IMR-90 (cell line): ENCODE data around the gene FBXW4. TPM values are rescaled to one million over a fixed set of nuclear protein-coding genes. Genes with fewer than 3 reads are reported as not detected.

Experiments
- ATAC-seq: fragments of 200-7000 bp; cut with Tn5 transposase; 2 replicates; pipeline ENCODE4 v1.9.1; 2020; ENCODE audit warnings: low read depth, mild to moderate bottlenecking, moderate library complexity
- BruUV-seq: library from RNA; stranded (reverse); fragments of 400-500 nt; replicated peaks from 2 replicates; lab custom pipeline; 2021; lab: Mats Ljungman, UMichigan
- CTCF ChIA-PET: fragments of 300-600 bp; formaldehyde crosslinking; extraction: SDS; loops from one replicate; lab custom pipeline; 2021; ENCODE audit warnings: antibody characterized with exemption; lab: Yijun Ruan, JAX
- POLR2A ChIA-PET: fragments of 300-600 bp; sonication (Branson Sonifier 250); formaldehyde crosslinking; loops from one replicate; lab custom pipeline; 2022; ENCODE audit warnings: antibody characterized with exemption; ENCODE audit not compliant: unreplicated experiment; lab: Charles Lee
- DNase-seq: peaks from one replicate; pipeline ENCODE4 v3.0.0; 2013
- H2AFZ ChIP-seq: replicated peaks from 2 replicates; pipeline ENCODE3; 2013; ENCODE audit warnings: low read length, mild to moderate bottlenecking; ENCODE audit not compliant: poor library complexity
- H2AK5ac ChIP-seq: 2 replicates; pipeline ENCODE4 v1.6.1; 2013; ENCODE audit warnings: low read depth, low read length, inconsistent platforms
- H2AK9ac ChIP-seq: replicated peaks from 2 replicates; pipeline ENCODE3; 2013; ENCODE audit warnings: mild to moderate bottlenecking, low read depth, low read length, moderate library complexity; ENCODE audit not compliant: poor library complexity
- H2BK120ac ChIP-seq: 2 replicates; pipeline ENCODE4 v1.6.1; 2013; ENCODE audit warnings: low read depth, low read length, inconsistent platforms
- H2BK15ac ChIP-seq: 3 replicates; pipeline ENCODE4 v1.6.1; 2013; ENCODE audit warnings: low read depth, low read length, inconsistent platforms
- H2BK20ac ChIP-seq: 2 replicates; pipeline ENCODE4 v1.6.1; 2013; ENCODE audit warnings: low read depth, mild to moderate bottlenecking, inconsistent platforms, low read length, moderate library complexity
- H2BK5ac ChIP-seq: 2 replicates; pipeline ENCODE4 v1.6.1; 2013; ENCODE audit warnings: mild to moderate bottlenecking, low read depth, low read length, inconsistent platforms; ENCODE audit not compliant: poor library complexity, severe bottlenecking
- H3K14ac ChIP-seq: replicated peaks from 2 replicates; pipeline ENCODE4 v1.6.1; 2013; ENCODE audit warnings: low read depth, low read length, inconsistent platforms
- H3K18ac ChIP-seq: 2 replicates; pipeline ENCODE4 v1.6.1; 2013; ENCODE audit warnings: low read depth, low read length, control low read depth
- H3K23ac ChIP-seq: 2 replicates; pipeline ENCODE4 v1.6.1; 2013; ENCODE audit warnings: low read depth, low read length, inconsistent platforms
- H3K27ac ChIP-seq: 2 replicates; pipeline ENCODE4 v1.5.1; 2013; ENCODE audit warnings: mild to moderate bottlenecking, control low read depth, low read length; ENCODE audit not compliant: insufficient read depth
- H3K27me3 ChIP-seq: 2 replicates; pipeline ENCODE4 v1.6.1; 2013; ENCODE audit warnings: low read length; ENCODE audit not compliant: control insufficient read depth, insufficient read depth
- H3K36me3 ChIP-seq: 2 replicates; pipeline ENCODE4 v1.6.1; 2013; ENCODE audit warnings: low read length, mixed read lengths; ENCODE audit not compliant: control insufficient read depth, insufficient read depth
- H3K4ac ChIP-seq: 2 replicates; pipeline ENCODE4 v1.6.1; 2013; ENCODE audit warnings: low read depth, low read length, inconsistent platforms
- H3K4me1 ChIP-seq: 2 replicates; pipeline ENCODE4 v1.6.1; 2013; ENCODE audit warnings: low read length, mixed read lengths; ENCODE audit not compliant: control insufficient read depth, insufficient read depth
- H3K4me2 ChIP-seq: 2 replicates; pipeline ENCODE4 v1.6.1; 2013; ENCODE audit warnings: low read depth, mild to moderate bottlenecking, control low read depth, low read length, moderate library complexity
- H3K4me3 ChIP-seq: 2 replicates; pipeline ENCODE4 v1.5.1; 2013; ENCODE audit warnings: low read depth, mild to moderate bottlenecking, control low read depth, low read length, moderate library complexity; ENCODE audit not compliant: insufficient read depth
- H3K56ac ChIP-seq: 2 replicates; pipeline ENCODE4 v1.6.1; 2013; ENCODE audit warnings: low read length, inconsistent platforms; ENCODE audit not compliant: insufficient read depth; ENCODE audit errors: extremely low read depth
- H3K79me1 ChIP-seq, 2 experiments: 2 replicates each; pipeline ENCODE4 v1.6.1; 2013; ENCODE audit warnings: low read length in 2 of 2, inconsistent platforms in 1 of 2, low read depth in 1 of 2
- H3K9ac ChIP-seq: 2 replicates; pipeline ENCODE4 v1.6.1; 2013; ENCODE audit warnings: low read depth, low read length, control low read depth
- H3K9me1 ChIP-seq: 2 replicates; pipeline ENCODE4 v1.6.1; 2013; ENCODE audit warnings: low read length, inconsistent platforms; ENCODE audit not compliant: insufficient read depth
- H3K9me3 ChIP-seq: 2 replicates; pipeline ENCODE4 v1.6.1; 2013; ENCODE audit warnings: low read length; ENCODE audit not compliant: control insufficient read depth, insufficient read depth
- H4K20me1 ChIP-seq: 2 replicates; pipeline ENCODE4 v1.6.1; 2013; ENCODE audit warnings: low read length, inconsistent platforms; ENCODE audit not compliant: insufficient read depth
- H4K5ac ChIP-seq: 2 replicates; pipeline ENCODE4 v1.6.1; 2013; ENCODE audit warnings: mild to moderate bottlenecking, low read depth, low read length, control low read depth
- H4K8ac ChIP-seq, 2 experiments: 2 replicates each; pipeline ENCODE4 v1.6.1; 2013; ENCODE audit warnings: low read depth in 2 of 2, low read length in 2 of 2, control low read depth in 1 of 2, inconsistent platforms in 1 of 2
- H4K91ac ChIP-seq: 2 replicates; pipeline ENCODE4 v1.6.1; 2013; ENCODE audit warnings: low read depth, low read length, inconsistent platforms; ENCODE audit not compliant: insufficient read depth
- BHLHE40 ChIP-seq: fragments of 150-350 bp; IDR thresholded peaks from 2 replicates; pipeline ENCODE4 v1.6.1; 2016; ENCODE audit warnings: mild to moderate bottlenecking, low read depth, low read length
- CEBPB ChIP-seq: IDR thresholded peaks from 2 replicates; pipeline ENCODE4 v1.6.1; 2012; ENCODE audit warnings: low read depth, low read length, improper control_type of control experiment
- CTCF ChIP-seq: conservative IDR thresholded peaks from 2 replicates; pipeline ENCODE4 v1.5.1; 2012; ENCODE audit warnings: mild to moderate bottlenecking, low read depth, low read length, improper control_type of control experiment
- ELK1 ChIP-seq: fragments of 150-350 bp; IDR thresholded peaks from 2 replicates; pipeline ENCODE4 v1.6.1; 2016; ENCODE audit warnings: low read depth, mild to moderate bottlenecking, low read length, moderate library complexity, borderline replicate concordance
- FOS ChIP-seq: fragments of 150-350 bp; IDR thresholded peaks from 2 replicates; pipeline ENCODE4 v1.6.1; 2016; ENCODE audit warnings: low read depth, low read length
- MAFK ChIP-seq: IDR thresholded peaks from 2 replicates; pipeline ENCODE4 v1.6.1; 2012; ENCODE audit warnings: low read depth, low read length, improper control_type of control experiment
- MAZ ChIP-seq: IDR thresholded peaks from 2 replicates; pipeline ENCODE4 v1.6.1; 2012; ENCODE audit warnings: low read depth, mild to moderate bottlenecking, low read length, improper control_type of control experiment, moderate library complexity, borderline replicate concordance
- MXI1 ChIP-seq: IDR thresholded peaks from 2 replicates; pipeline ENCODE4 v1.6.1; 2012; ENCODE audit warnings: low read depth, mild to moderate bottlenecking, low read length, moderate library complexity, borderline replicate concordance
- NFE2L2 ChIP-seq: fragments of 150-350 bp; IDR thresholded peaks from 2 replicates; pipeline ENCODE4 v1.6.1; 2016; ENCODE audit warnings: low read depth, mild to moderate bottlenecking, low read length
- POLR2A ChIP-seq: IDR thresholded peaks from 2 replicates; pipeline ENCODE4 v1.6.1; 2012; ENCODE audit warnings: mild to moderate bottlenecking, low read depth, low read length
- RCOR1 ChIP-seq: IDR thresholded peaks from 2 replicates; pipeline ENCODE4 v1.6.1; 2012; ENCODE audit warnings: mild to moderate bottlenecking, low read length, improper control_type of control experiment; ENCODE audit not compliant: insufficient replicate concordance
- SMC3 ChIP-seq: fragments of 150-350 bp; IDR thresholded peaks from 2 replicates; pipeline ENCODE4 v1.6.1; 2016; ENCODE audit warnings: low read depth, mild to moderate bottlenecking, antibody characterized with exemption, low read length, moderate library complexity
- WGBS, 2 experiments: methylation state at CpG; one replicate each; pipeline versions ENCODE4 v1.1.5 to v1.1.7; 2013; ENCODE audit warnings: missing lambda C conversion rate in 2 of 2; ENCODE audit not compliant: insufficient read length in 1 of 2; ENCODE audit errors: extremely low coverage in 2 of 2; 5-methylcytosine and 5-hydroxymethylcytosine counted together
- dilution Hi-C: fragments of 300-500 bp; cut with HindIII; formaldehyde crosslinking; loops from one replicate; pipeline ENCODE4 v1.14.3; 2018; ENCODE audit warnings: low sequenced_read_pairs; ENCODE audit not compliant: unreplicated experiment
- in situ Hi-C: fragments of 300-500 bp; cut with MboI; formaldehyde crosslinking; loops from 3 replicates; pipeline ENCODE4 v1.14.3; 2019; ENCODE audit warnings: low sequenced_read_pairs, inconsistent platforms, mixed read lengths
- intact Hi-C: fragments of 100-400 bp; cut with micrococcal nuclease; formaldehyde crosslinking; loops from 2 replicates; pipeline ENCODE4 v1.10.0; 2022
- polyA plus RNA-seq, 3 experiments: library from polyadenylated mRNA; depleted of rRNA; stranded (reverse); fragments of >200 nt; gene quantifications; 2 replicates each; pipeline ENCODE4 v1.2.3, GENCODE V29; 2012; ENCODE audit warnings: low replicate concordance in 1 of 3
- total RNA-seq: library from RNA; depleted of rRNA; stranded (reverse); fragments of >200 nt; gene quantifications from 2 replicates; pipeline ENCODE4 v1.2.3, GENCODE V29; 2012

Gene FBXW4
- total and polyA plus RNA-seq, 2 of the 4 experiments (the other 2 are of a cell fraction), result 19.3 to 26.7 TPM

GRCh38 chr10:101644002-101644401 is 51.0 kb downstream of the FBXW4 start:
- Histone ChIP-seq H3K4me3 (no peak overlapping the region), H3K9ac (no peak overlapping the region), H3K14ac (no peak overlapping the region), H3K27me3 (no peaks in the 10 kb centered on the region), H2BK15ac (no peak overlapping the region), H4K91ac (no peak overlapping the region), H3K18ac (no peak overlapping the region), H3K56ac (no peak overlapping the region), H3K36me3 (peaks cover 8% of the 10 kb centered on the region; the same call in 1 of the 2 replicates), H2BK5ac (no peak overlapping the region), H4K5ac (no peak overlapping the region), H2AK5ac (no peak overlapping the region), H3K9me1 (peaks cover 9% of the 10 kb centered on the region; the same call in 1 of the 2 replicates), H3K4me2 (no peak overlapping the region), H3K27ac (no peak overlapping the region), H2BK20ac (no peak overlapping the region), H3K4me1 (no peaks in the 10 kb centered on the region), H3K23ac (no peak overlapping the region), H4K20me1 (no peaks in the 10 kb centered on the region; the same call in 1 of the 2 replicates), H2BK120ac (no peak overlapping the region), H4K8ac (no peak overlapping the region), H3K79me1 (no peaks in the 10 kb centered on the region), H2AK9ac (no peak overlapping the region), H3K4ac (no peak overlapping the region), H2AFZ (no peak overlapping the region), H3K9me3 (no peaks in the 10 kb centered on the region)
- TF ChIP-seq CEBPB, result no peak
- TF ChIP-seq MXI1, result no peak
- no peak for TF ChIP-seq MAZ
- no peak for TF ChIP-seq FOS
- TF ChIP-seq ELK1, result no peak
- no peak for TF ChIP-seq CTCF
- no peak for TF ChIP-seq MAFK
- TF ChIP-seq RCOR1, result no peak
- no peak for TF ChIP-seq BHLHE40
- no peak for TF ChIP-seq SMC3
- TF ChIP-seq POLR2A, result no peak
- no peak for TF ChIP-seq NFE2L2
- DNase-seq, result no peak
- intact Hi-C loops (no loop called here), dilution Hi-C loops (no loop called here), in situ Hi-C loops (no loop called here)
- POLR2A ChIA-PET, result no interaction called here
- ATAC-seq, result no peak
- CTCF ChIA-PET, result no interaction called here
- WGBS, 2 experiments, result 67% methylated on average over 1 of the region's 3 CpGs; no CpG with 5 or more reads in 1 of the 2 experiments
- BruUV-seq, result no TSS peak
